Measurements from ENCODE around the gene LAMB1. TPM values are rescaled to one million over a fixed set of nuclear protein-coding genes. Genes with fewer than 3 reads are reported as not detected.

Gene LAMB1
- polyA plus RNA-seq, 4 donors: 588 to 715 (median 664) TPM

- no peak for DNase-seq (ENCODE audit: low read depth in 4 of 4, low spot score in 3 of 4)
These were observed 53.5 kb downstream of the LAMB1 start for GRCh38 chr7:107949443-107949935.

GRCh38 chr7:107948645-107949442 is 54.1 kb downstream of the LAMB1 start:
- no peak for DNase-seq (ENCODE audit: low read depth in 4 of 4, low spot score in 3 of 4)

GRCh38 chr7:107946881-107947280 is 56.1 kb downstream of the LAMB1 start:
- DNase-seq (ENCODE audit: low read depth in 4 of 4, low spot score in 3 of 4): no peak

DNA sequence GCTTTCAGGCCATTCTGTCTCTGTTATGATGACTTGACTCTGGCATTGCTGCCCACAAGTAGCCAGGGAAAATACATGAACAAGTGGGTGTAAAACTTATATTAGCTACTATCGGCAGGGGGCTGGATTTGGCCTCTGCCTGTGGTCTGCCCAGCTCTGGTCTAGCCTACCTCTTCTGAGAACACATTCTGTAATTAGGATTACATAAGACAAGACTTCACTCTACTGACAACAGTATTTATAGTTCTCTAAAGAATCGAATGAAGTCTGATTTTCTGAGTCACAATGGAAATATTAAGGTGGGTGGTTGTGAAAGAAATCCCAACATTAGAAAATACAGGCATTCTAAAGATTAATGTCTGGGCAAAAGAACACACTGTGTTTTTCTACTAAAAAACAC is 56.5 kb downstream of the LAMB1 start:
- DNase-seq (ENCODE audit: low read depth in 4 of 4, low spot score in 3 of 4): no peak

- DNase-seq (ENCODE audit: low read depth in 4 of 4, low spot score in 3 of 4): no peak
These were observed 57.6 kb downstream of the LAMB1 start for GRCh38 chr7:107945332-107945731.

GRCh38 chr7:107944411-107945169 is 58.4 kb downstream of the LAMB1 start:
- peak in 1 of 4 donors; percentile 14 for DNase-seq (ENCODE audit: low read depth in 4 of 4, low spot score in 3 of 4)

DNA sequence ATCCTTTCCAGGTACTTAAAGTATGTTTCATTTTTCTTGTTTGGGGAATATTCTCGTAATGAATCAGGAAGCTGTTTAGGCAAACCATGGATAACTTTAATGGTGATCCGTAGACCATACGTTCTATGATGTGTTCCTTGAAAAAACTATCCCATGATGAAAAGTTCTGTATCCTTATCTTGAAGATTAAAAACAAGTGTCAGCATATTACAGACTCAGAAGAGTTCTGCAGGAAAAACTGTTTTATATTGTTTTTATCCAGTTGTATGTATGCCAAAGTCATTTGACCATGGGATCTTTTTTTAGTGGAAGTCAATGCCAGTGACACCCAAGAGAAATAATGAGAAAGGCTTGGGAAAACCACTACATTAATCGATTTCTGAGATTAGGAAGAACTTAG is 59.9 kb downstream of the LAMB1 start:
- no peak for DNase-seq (ENCODE audit: low read depth in 4 of 4, low spot score in 3 of 4)

DNA sequence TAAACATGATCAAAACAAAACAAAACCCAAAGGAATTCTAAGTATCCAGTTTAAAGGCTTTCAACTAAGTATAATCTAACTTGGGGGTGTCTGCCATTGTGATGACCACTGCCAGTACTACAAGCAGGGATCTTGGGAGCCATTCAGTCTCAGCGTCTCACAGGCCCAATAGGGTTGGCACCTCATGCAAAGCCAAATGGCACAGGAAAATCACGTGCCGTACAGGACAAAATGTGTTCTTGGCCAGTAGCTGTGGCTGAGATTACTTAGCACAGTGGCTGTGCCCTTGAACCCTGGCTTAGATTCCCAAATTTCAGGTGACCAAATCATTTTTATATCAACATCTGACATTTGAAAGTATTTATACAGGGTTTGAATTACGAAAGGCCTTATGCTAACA is 62.0 kb downstream of the LAMB1 start:
- no peak for DNase-seq (ENCODE audit: low read depth in 4 of 4, low spot score in 3 of 4)

- no peak for DNase-seq (ENCODE audit: low read depth in 4 of 4, low spot score in 3 of 4)
These were observed 63.1 kb downstream of the LAMB1 start for GRCh38 chr7:107939573-107940489.

GRCh38 chr7:107938456-107939250 is 64.3 kb downstream of the LAMB1 start:
- no peak for DNase-seq (ENCODE audit: low read depth in 4 of 4, low spot score in 3 of 4)

GRCh38 chr7:107937531-107937930 is 65.4 kb downstream of the LAMB1 start:
- DNase-seq (ENCODE audit: low read depth in 4 of 4, low spot score in 3 of 4): no peak

DNA sequence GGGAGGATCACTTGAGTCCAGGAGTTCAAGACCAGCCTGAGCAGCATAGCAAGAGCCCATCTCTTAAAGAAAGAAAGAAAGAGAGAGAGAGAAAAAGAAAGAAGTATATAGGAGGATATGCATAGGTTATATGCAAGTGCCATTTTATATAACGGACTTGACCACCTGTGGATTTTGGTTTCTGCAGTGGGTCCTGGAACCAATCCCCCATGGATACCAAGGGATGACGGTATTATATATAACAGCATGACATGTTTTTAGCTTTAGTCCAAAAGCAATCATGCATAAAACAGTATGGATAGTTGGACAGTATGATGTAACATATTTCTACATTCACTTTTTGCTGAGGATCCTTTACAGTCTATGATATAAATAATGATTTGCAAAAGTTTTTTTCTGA is 66.6 kb downstream of the LAMB1 start:
- DNase-seq (ENCODE audit: low read depth in 4 of 4, low spot score in 3 of 4): no peak

- DNase-seq (ENCODE audit: low read depth in 4 of 4, low spot score in 3 of 4): no peak
These were observed 67.8 kb downstream of the LAMB1 start for GRCh38 chr7:107934991-107935770.

GRCh38 chr7:107933386-107934013 is 69.5 kb downstream of the LAMB1 start:
- DNase-seq (ENCODE audit: low read depth in 4 of 4, low spot score in 3 of 4): no peak

GRCh38 chr7:107932805-107933204 is 70.2 kb downstream of the LAMB1 start:
- no peak for DNase-seq (ENCODE audit: low read depth in 4 of 4, low spot score in 3 of 4)

DNA sequence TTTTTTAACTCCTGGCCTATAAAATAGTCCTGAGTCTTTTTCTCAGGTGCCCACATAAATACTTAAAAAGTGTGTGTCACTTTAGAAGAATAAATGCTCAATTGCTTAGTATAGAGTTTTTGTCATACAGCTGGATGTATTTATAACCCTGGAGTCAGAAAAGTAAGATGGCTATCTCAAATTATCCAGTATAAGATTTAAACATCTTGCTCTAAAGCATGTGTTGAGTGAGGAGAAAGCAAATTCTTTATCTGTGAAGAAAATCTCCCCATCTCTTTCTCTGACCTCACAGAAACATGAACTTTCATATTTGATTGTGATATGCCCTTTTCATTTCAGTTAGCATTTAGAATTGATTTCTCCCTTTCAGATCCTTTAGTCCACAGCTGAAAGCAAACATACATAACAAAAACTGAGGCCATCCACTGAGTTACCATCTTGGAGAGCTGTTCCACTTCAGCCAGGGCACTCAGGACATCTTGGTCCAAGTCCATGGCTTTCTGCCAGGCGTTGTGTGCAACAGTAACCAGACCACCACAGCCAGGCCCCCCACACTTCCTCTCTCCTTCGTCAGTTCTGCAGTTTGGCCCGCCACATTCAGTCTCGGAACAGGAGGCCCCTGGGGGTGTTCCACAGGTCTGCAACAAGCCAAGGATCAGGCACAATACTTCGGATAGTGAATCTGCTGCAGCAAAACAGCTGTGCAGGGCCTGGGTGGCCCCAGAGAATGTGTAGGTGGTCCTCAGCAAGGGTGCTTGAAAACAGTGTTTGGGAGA is 71.0 kb downstream of the LAMB1 start:
- DNase-seq (ENCODE audit: low read depth in 4 of 4, low spot score in 3 of 4): no peak

DNA sequence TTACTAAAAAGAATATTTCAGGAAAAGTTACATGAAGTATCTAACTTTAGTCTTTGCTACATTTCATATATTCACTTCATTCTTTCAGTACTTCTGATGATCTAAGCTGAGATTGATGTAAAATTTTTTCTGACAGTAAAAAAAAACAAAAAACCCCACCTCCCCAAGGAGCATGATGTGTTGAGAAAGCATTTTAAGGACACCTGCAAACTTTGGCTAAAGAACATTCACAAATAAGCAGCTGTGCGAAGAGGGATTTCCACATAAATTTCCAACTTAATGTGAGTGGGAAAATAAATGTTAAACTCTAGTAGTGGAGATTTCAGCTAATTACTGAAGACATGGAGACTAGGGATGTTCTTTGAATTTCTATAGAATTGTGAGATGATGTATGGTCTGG is 76.5 kb downstream of the LAMB1 start:
- no peak for DNase-seq (ENCODE audit: low read depth in 4 of 4, low spot score in 3 of 4)
